SU-DHL-6 (cell line): ENCODE measurements around the gene FNBP1L.

Experiments
- H2AFZ ChIP-seq: fragments of 200-600 bp; sonication (generic); 2 replicates; pipeline ENCODE4 v1.6.1; 2014; ENCODE audit warnings: low read depth, mild to moderate bottlenecking, moderate library complexity, mixed read lengths, antibody characterized with exemption, low read length; ENCODE audit not compliant: severe bottlenecking
- H3F3A ChIP-seq: fragments of 200-600 bp; shearing (Covaris generic); 2 replicates; pipeline ENCODE4 v1.6.0; 2016; ENCODE audit warnings: antibody characterized with exemption, mild to moderate bottlenecking; ENCODE audit not compliant: insufficient read depth
- H3K27ac ChIP-seq: fragments of 200-600 bp; sonication (generic); 2 replicates; pipeline ENCODE4 v1.5.1; 2016; ENCODE audit warnings: low read depth, mild to moderate bottlenecking, low read length, moderate library complexity, mixed read lengths
- H3K27me3 ChIP-seq: fragments of 200-600 bp; sonication (generic), shearing (Covaris generic); 2 replicates; pipeline ENCODE4 v1.6.0; 2014; ENCODE audit warnings: mild to moderate bottlenecking, low read length
- H3K36me3 ChIP-seq: fragments of 200-600 bp; sonication (generic); 2 replicates; pipeline ENCODE4 v1.6.1; 2014; ENCODE audit warnings: mild to moderate bottlenecking, low read length, mixed read lengths
- H3K4me2 ChIP-seq: fragments of 300-600, 200-600 bp; shearing (Covaris generic), sonication (generic); 2 replicates; pipeline ENCODE4 v1.6.0; 2014; ENCODE audit warnings: low read length, low read depth, mild to moderate bottlenecking; ENCODE audit not compliant: poor library complexity, severe bottlenecking
- H3K4me3 ChIP-seq: fragments of 200-600 bp; sonication (generic); 2 replicates; pipeline ENCODE4 v1.5.1; 2014; ENCODE audit warnings: antibody characterized with exemption, low read length, mild to moderate bottlenecking, mixed read lengths; ENCODE audit not compliant: insufficient read depth, poor library complexity, severe bottlenecking
- H3K79me2 ChIP-seq: fragments of 200-600 bp; sonication (generic); 2 replicates; pipeline ENCODE4 v1.6.1; 2014; ENCODE audit warnings: mild to moderate bottlenecking, low read length, moderate library complexity; ENCODE audit not compliant: insufficient read depth
- H3K9ac ChIP-seq: fragments of 200-600 bp; sonication (generic); 2 replicates; pipeline ENCODE4 v1.7.0; 2014; ENCODE audit warnings: mild to moderate bottlenecking, low read length
- H3K9me2 ChIP-seq: fragments of 200-600 bp; sonication (generic); replicated peaks from 2 replicates; pipeline ENCODE4 v1.6.1; 2014; ENCODE audit warnings: low read length; ENCODE audit not compliant: insufficient read depth
- H3K9me3 ChIP-seq: fragments of 200-600 bp; sonication (generic); 2 replicates; pipeline ENCODE4 v1.6.1; 2014; ENCODE audit warnings: low read length, mixed read lengths; ENCODE audit not compliant: insufficient read depth
- H4K20me1 ChIP-seq: fragments of 200-600 bp; sonication (generic); 2 replicates; pipeline ENCODE4 v1.6.1; 2014; ENCODE audit warnings: low read depth, mild to moderate bottlenecking, antibody characterized with exemption, low read length, moderate library complexity, mixed read lengths
- CTCF ChIP-seq: fragments of 200-600 bp; sonication (generic); IDR thresholded peaks from one replicate; pipeline ENCODE4 v1.5.1; 2017; ENCODE audit warnings: antibody characterized with exemption, mild to moderate bottlenecking, low read length, moderate library complexity; ENCODE audit not compliant: insufficient read depth, poor library complexity, severe bottlenecking
- EZH2phosphoT487 ChIP-seq: fragments of 200-600 bp; sonication (generic), shearing (Covaris generic); conservative IDR thresholded peaks from 2 replicates; pipeline ENCODE4 v1.6.1; 2018; ENCODE audit warnings: mild to moderate bottlenecking, antibody characterized with exemption, low read length, moderate library complexity, mixed read lengths

FNBP1L gene

GRCh38 chr1:93594603-93594880 lies 146.6 kb downstream of the FNBP1L start:
- no peaks in the 10 kb centered on the region for H3K9me3 ChIP-seq
- H3K79me2 ChIP-seq = no peaks in the 10 kb centered on the region
- no peaks in the 10 kb centered on the region for H3K36me3 ChIP-seq
- no peak overlapping the region for H3K4me2 ChIP-seq
- H3K9me2 ChIP-seq = no peaks in the 10 kb centered on the region
- no peak overlapping the region for H3K9ac ChIP-seq
- no peak overlapping the region for H3K4me3 ChIP-seq
- H4K20me1 ChIP-seq = no peaks in the 10 kb centered on the region
- no peaks in the 10 kb centered on the region for H3K27me3 ChIP-seq
- H3K27ac ChIP-seq = no peak overlapping the region
- no peak overlapping the region for H2AFZ ChIP-seq
- no peaks in the 10 kb centered on the region for H3F3A ChIP-seq
- TF ChIP-seq CTCF (no peak), EZH2phosphoT487 (no peak)

GRCh38 chr1:93595266-93595665 lies 147.3 kb downstream of the FNBP1L start:
- no peaks in the 10 kb centered on the region for H3K36me3 ChIP-seq
- no peaks in the 10 kb centered on the region for H3F3A ChIP-seq
- no peaks in the 10 kb centered on the region for H4K20me1 ChIP-seq
- no peaks in the 10 kb centered on the region for H3K27me3 ChIP-seq
- H3K9me2 ChIP-seq = no peaks in the 10 kb centered on the region
- H3K9ac ChIP-seq = no peak overlapping the region
- no peak overlapping the region for H3K4me2 ChIP-seq
- no peaks in the 10 kb centered on the region for H3K79me2 ChIP-seq
- no peak overlapping the region for H3K27ac ChIP-seq
- no peak overlapping the region for H2AFZ ChIP-seq
- H3K9me3 ChIP-seq = no peaks in the 10 kb centered on the region
- TF ChIP-seq EZH2phosphoT487 (no peak), CTCF (no peak)
- H3K4me3 ChIP-seq = no peak overlapping the region

- Histone ChIP-seq H3K27ac (no peak overlapping the region), H3K79me2 (no peaks in the 10 kb centered on the region), H2AFZ (no peak overlapping the region), H3K9me3 (no peaks in the 10 kb centered on the region), H3K4me2 (no peak overlapping the region), H3K9ac (no peak overlapping the region), H3K9me2 (no peaks in the 10 kb centered on the region), H3K4me3 (no peak overlapping the region), H3F3A (no peaks in the 10 kb centered on the region), H3K27me3 (no peaks in the 10 kb centered on the region), H3K36me3 (no peaks in the 10 kb centered on the region), H4K20me1 (no peaks in the 10 kb centered on the region)
- no peak for TF ChIP-seq EZH2phosphoT487
These were observed 147.8 kb downstream of the FNBP1L start for GRCh38 chr1:93595743-93596142.

GRCh38 chr1:93596329-93597089 lies 148.6 kb downstream of the FNBP1L start:
- no peak overlapping the region for H3K4me3 ChIP-seq
- no peak overlapping the region for H2AFZ ChIP-seq
- no peaks in the 10 kb centered on the region for H3K9me2 ChIP-seq
- H3K9me3 ChIP-seq = no peaks in the 10 kb centered on the region
- H3F3A ChIP-seq = no peaks in the 10 kb centered on the region
- TF ChIP-seq EZH2phosphoT487 (no peak), CTCF (no peak)
- H3K79me2 ChIP-seq = no peaks in the 10 kb centered on the region
- no peak overlapping the region for H3K27ac ChIP-seq
- no peaks in the 10 kb centered on the region for H4K20me1 ChIP-seq
- no peak overlapping the region for H3K4me2 ChIP-seq
- H3K36me3 ChIP-seq = no peaks in the 10 kb centered on the region
- H3K9ac ChIP-seq = no peak overlapping the region
- no peaks in the 10 kb centered on the region for H3K27me3 ChIP-seq
